ENCODE measurements around the gene DNMT3L.

DNMT3L gene

DNA sequence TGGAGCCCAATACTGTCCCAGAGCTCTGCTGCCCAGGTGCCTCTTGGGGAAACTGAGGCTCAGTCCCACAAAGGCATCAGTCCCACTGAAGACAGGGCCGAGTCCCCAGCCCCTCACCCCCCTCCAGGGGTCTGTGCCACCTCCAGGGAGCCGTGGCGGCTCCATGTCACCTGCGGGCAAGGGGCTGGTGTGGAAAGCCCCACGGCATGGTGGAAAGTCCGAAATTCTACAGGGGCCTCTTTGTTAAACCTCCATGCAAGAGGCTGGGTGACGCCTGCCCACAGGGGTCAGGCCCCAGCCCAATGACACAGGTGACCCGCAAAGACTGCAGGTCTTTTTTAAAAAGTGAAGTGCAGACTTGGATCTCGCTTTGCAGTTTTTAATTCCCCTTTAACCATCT, 20.7 kb upstream of the DNMT3L start:
- FAIRE-seq, result no peak
- no peak for DNase-seq (ENCODE audit: insufficient read length, low spot score)

DNA sequence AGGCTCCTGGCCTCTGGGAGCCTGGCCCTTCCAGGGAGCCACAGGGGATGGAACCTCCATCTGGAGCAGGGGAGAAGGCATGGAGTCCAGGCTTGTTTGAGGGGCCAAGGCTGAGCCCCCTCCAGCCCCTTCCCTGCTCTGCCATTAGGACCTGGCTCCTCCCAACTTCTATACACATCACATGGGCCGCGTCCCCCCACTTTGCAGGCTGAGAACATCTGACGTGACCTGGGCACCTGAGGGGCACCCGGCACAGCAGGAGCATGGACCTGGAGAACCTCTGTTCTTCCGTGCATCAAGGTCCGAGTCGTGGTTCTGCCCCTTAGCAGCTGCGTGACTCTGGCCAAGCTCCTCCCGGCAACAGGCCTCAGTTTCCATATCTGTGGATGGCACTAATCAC, 20.1 kb upstream of the DNMT3L start:
- no peak for DNase-seq (ENCODE audit: insufficient read length, low spot score)

DNA sequence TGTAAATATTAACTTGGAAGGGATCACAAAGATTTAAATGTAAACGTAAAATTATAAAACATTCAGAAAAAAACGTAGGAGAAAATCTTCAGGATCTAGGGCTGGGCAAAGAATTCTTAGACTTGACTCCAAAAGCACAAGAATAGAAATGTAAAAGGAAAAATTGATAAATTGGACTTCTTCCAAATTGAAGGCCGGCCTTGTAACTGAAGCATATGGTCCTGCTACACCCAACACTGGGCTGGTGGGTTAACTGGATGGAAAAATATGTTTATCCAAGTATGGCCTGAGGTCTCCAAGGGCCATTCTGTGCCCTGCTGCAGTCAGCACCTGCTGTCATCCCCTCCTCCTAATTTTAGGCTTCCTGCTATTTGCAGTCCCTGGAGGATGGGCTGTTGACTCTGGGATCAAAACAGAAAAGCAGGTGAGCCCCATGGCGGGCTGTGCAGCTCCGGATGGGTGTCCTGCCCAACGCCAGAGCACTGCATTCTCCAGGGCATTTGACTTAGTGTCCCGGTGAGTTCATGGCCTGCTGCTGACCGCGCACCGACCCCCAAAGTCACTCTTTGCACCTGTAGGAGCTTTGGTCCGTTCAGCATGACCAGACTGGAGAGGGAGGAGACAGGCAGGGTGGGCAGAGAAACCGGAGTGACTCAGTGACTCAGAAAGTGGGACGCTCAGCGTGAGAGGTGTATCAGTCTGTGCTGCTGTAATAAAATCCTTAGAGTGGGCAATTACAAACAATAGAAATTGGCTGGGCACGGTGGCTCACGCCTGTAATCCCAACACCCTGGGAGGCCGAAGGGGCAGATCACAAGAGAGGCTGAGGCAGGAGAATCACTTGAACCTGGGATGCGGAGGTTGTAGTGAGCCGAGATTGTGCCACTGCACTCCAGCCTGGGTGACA, 17.9 kb upstream of the DNMT3L start:
- DNase-seq (ENCODE audit: insufficient read length, low spot score), result no peak
- no peak for FAIRE-seq

More for the DNA sequence above, 20.1 kb upstream of the DNMT3L start:
- FAIRE-seq, result no peak

DNA sequence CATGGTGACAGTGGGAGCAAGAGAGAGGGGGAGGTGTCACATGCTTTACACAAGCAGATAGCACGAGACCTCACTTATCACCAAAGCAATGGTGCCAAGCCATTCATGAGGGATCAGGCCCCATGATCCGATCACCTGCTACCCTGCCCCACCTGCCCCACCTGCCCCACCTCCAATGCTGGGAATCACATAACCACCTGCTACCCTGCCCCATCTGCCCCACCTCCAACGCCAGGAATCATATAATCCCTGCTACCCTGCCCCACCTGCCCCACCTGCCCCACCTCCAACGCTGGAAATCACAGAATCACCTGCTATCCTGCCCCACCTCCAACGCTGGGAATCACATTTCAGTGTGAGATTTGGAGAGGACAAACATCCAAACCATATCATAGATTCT, 13.3 kb upstream of the DNMT3L start:
- DNase-seq (ENCODE audit: insufficient read length, low spot score), result no peak
- no peak for FAIRE-seq

DNA sequence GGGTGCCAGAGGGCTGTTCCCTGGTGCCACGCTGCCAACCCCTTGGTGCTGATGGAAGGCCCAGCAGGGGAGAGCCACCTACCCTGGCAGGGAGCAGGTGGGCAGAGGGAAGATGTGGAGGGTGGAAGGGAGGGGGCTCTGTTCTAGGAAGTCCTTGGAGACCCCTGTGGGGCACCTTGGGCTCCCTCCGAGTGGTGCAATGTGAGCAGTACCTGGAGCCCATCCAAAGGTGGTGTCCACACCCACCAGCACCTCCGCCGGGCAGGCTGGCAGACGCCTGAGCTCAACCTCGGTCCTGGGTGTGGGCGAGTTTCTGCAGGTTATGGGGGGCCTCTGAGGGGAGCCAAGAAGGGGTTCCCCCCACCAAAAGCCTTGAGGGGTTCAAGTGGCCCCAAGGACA, 11.3 kb upstream of the DNMT3L start:
- no peak for DNase-seq (ENCODE audit: insufficient read length, low spot score)
- FAIRE-seq, result no peak

DNA sequence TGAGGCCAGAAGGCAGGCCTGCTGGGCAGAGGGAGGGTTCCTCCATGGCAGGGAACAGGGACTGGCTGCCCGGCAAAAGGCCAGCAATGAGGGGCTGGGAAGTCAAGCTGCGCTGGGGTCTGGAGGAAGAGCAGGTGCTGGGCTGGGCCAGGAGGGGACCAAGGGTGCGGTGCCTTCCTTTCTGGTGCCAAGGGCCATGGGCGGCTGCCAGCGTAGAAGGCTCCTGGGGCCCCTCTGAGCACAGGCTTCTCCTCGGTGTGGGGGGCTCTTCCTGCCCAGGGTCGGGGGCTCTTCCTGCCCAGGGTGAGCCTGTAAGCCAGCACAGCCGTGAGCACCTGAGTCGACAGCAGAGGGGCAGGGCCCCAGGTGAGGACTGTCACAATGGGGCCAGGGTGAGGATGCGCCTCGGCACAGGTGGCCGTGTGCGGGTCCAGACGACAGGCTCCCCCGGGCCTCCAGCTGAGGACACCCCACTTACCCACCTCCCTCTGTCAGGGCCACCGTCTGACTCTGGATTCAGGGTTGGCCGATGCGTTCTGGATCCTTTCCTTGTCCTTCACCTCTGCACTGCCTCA, 10.7 kb upstream of the DNMT3L start:
- FAIRE-seq, result no peak

DNA sequence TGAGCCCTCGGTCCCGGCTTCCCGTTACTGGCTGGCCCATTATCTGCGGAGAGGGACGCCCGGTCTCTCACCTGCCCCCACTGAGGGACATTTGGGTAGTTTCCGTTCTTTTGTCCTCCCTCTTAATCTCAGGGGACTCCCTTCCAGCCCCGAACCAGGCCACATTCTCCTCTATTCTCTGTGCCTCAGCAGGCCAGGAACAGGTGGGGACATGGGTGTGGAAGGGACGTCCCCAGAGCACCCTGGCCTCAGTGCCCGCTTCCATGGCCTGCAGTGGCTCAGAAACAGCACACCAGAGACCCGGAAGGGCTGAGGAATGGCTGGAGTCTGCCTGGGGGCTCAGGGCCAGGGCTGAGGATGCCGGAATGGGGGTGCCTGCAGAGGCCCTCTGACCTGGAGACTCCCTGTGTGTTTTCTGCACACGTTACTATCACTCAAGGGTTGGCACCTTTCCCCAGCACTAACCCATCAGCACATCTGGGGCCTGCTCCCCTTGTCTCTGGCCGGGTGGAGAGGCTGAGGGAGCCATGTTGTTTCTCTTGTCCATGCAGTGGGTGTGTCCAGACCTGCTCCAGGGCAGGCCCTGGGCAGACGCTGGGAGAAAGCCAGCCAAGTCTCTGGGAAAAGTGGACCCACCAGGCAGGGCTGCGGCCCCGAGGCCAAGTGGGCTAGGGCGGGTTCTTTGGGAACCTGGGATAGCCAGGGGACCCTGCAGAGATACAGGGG, 10.0 kb upstream of the DNMT3L start:
- no peak for FAIRE-seq
- no peak for DNase-seq (ENCODE audit: insufficient read length, low spot score)

More for the DNA sequence above, 10.7 kb upstream of the DNMT3L start:
- DNase-seq (ENCODE audit: insufficient read length, low spot score), result no peak

DNA sequence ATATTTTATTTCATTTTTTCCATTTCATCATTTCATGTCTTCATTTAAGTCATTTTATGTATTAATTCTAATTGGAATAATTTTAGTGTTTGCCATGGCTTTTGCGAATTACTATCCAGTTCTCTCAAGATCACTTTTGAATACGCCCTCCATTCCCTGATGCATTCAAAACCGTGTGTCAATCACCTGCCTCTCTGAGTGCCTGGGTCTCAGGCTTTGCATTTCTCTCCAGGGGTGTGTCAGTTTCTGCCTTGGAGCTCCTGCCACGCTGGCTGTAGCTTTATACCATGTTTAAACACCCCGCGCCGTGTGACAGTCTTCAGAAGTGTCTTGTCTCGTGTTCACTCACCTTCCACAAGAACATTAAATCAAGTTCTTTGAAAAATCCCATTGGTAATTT, 7.4 kb upstream of the DNMT3L start:
- no peak for DNase-seq (ENCODE audit: insufficient read length, low spot score)
- FAIRE-seq, result no peak

DNA sequence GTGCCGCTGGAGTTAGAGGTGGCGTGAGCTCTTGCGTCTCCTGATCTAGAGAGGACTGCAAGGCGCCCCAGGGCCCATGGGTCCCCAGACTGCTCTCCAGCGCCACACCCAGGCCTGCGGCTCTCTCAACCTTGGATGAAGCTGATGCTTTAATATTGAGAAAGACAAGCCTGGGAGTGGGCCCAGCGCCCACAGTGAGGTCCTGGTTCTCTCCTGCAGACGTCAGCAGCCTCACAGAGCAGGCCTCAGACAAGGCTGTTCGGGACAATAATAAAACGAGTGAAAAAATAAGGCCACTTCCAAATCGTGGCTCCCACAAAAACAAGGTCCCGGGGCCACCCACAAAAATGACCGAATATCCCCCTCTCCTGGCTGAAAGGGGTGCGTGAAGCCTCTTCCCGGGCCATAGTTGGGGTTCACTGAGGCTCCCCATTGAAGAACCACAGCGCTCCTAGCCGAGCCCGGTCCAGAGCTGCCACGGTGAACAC, 6.0 kb upstream of the DNMT3L start:
- DNase-seq (ENCODE audit: insufficient read length, low spot score), result no peak

DNA sequence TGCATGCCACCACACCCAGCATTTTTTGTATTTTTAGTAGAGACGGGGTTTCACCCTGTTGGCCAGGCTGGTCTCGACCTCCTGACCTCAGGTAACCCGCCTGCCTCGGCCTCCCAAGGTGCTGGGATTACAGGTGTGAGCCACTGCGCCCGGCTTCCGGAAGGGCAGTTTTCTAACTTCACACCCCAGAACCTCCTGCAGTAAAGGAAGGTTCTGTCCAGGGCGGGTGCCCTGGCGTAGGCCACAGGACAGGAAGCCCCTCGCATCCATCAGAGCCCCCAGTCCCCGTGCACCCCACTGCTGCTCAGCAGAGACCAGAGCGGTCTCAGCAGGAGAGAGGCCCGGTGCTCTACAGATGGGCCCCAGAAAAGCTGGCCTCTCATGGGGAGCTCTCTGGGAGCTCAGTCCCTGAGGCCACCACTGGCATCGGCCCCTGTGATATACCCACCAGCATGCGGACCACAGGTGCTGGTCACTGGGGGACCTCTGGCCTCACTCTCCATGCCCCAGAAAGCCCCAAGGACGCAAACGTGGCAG, 4.1 kb upstream of the DNMT3L start:
- no peak for FAIRE-seq
- no peak for DNase-seq (ENCODE audit: insufficient read length, low spot score)

More for the DNA sequence above, 6.0 kb upstream of the DNMT3L start:
- FAIRE-seq, result no peak

DNA sequence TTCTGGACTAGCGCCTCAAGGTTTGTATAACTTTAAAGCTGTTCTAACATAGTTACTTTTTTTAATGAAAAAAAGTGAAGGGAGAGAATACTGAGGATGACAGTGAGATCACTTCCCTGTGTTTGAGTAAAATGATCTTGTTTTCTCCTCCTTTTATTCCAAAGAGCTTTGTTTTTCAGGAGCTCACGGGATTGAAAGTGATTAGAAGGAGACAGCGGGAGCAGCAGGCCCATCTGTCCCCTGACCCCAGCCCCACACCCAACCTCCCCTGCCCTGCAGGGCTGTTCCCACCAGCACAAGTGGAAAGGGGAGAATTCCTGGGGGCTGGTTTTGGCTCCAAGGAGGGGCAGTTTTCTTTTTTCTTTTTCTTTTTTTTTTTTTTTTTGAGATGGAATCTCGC, 2.1 kb upstream of the DNMT3L start:
- DNase-seq (ENCODE audit: insufficient read length, low spot score) (no peak), FAIRE-seq (no peak)

DNA sequence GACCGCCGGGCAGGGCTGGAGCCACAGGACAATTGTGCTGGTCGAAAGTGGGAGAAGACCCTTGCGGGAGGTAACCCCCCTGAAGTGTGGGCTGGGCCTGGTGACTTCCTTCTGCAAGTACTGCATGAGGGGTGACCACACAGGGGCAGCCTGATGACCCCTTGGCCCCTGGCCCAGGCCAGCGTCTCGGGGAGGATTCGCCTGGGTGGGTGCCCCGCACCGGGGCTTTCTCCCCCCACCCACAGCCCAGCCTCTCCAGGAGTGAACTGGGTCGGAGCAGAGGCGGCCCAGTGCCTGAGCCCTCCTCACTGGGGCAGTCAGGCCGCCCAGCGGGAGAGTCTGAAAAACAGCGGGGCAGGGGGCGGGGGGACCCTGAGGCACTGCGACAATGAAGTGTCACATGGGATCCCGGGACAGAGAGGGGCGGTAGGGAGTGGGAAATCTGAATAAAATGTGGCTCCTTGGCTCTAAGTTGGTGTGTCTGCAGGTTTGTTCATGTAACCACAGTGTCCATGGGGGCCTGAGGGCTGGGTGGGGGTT, 1.6 kb upstream of the DNMT3L start:
- FAIRE-seq, result no peak
- no peak for DNase-seq (ENCODE audit: insufficient read length, low spot score)

DNA sequence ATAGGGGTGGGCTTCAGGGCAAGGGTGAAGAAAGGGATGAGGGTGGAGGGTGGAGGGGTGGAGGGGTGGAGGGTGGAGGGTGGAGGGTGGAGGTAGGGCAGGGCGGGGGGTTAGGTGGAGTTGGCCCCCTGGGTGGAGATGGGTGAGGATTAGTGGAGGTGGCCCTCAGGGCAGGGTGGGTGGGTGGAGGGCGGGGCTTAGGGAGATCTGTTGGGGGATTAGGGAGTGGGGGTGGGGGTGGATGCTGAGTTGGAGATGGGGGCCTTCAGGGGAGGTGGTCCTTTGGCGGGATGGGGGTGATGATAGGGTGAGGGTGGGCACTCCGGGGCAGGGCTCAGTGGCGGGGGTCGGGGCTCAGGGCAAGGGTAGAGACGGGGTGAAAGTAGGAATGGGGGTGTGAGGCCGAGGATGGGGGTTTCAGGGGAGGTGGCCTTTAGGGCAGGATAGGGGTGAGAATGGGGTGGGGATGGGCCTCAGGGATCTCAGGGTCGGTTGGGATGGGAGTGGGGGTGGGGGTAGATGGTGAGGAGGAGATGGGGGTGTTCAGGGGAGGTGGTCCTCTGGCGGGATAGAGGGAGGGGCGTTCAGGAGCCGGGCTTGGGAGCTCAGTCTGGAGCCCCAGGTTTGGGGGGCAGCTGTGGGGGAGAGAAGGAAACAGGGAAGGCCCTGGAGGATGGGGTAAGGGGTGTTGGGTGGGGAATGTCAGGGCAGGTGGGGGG, 800 bp upstream of the DNMT3L start:
- no peak for DNase-seq (ENCODE audit: insufficient read length, low spot score)
- no peak for FAIRE-seq

DNA sequence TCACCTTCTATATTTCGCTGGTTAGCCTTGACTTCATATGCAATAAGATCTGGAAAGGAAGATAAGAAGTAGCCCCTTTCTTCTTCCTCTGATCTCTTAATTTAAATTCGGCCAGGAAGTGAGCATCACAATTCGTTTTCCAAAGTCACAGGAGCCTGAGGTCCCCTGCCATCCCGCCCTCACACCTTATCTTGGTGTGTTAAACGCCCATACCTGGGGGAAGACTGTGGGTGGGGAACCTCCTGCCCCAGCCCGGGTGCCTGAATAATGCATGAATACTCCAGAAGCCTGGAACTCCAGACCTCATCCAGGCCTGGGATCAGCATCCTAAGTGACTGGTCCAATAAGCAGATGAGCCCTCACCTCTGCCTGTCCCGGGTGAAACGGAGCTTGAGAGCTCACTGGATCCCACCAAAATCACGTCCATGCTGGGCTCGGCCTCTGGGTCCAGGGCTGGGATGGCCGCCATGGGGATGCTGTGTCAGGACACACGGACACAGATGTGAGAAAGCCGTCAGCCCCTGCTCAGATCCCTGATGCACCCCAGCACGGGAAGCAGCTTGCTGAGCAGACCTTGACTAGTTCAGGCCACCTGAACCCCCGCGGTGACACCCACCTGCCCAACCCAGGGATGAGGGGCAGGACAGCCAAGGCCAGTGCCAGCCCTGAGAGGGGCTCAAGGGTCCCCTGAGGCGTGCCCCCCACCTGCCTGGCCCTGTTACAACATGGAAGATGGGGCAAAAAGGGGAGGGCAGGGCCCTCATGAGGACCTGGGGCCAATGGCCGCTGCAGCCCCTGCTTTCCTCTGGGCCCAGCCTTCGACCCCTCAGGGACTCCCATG, 686 bp downstream of the DNMT3L start:
- FAIRE-seq, result no peak
- no peak for DNase-seq (ENCODE audit: insufficient read length, low spot score)

DNA sequence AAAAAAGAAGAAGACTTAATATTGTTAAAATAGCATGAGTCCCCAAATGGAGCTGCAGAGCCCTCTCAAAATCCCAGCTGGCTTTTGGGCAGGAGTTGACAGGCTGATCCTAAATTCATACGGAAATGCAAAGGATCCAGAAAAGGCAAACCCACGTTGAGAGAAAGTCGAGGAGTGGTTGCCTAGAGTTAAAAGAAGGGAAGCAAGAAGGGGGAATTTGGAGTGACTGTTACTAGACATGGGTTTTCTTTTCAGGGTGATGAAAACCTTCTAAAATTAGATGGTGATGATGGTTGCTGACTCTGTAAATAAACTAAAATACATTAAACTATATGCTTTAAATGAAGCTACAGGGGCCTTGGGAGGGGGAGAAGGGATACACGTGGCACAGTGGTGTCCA, 1.6 kb downstream of the DNMT3L start:
- FAIRE-seq, result no peak
- no peak for DNase-seq (ENCODE audit: insufficient read length, low spot score)

DNA sequence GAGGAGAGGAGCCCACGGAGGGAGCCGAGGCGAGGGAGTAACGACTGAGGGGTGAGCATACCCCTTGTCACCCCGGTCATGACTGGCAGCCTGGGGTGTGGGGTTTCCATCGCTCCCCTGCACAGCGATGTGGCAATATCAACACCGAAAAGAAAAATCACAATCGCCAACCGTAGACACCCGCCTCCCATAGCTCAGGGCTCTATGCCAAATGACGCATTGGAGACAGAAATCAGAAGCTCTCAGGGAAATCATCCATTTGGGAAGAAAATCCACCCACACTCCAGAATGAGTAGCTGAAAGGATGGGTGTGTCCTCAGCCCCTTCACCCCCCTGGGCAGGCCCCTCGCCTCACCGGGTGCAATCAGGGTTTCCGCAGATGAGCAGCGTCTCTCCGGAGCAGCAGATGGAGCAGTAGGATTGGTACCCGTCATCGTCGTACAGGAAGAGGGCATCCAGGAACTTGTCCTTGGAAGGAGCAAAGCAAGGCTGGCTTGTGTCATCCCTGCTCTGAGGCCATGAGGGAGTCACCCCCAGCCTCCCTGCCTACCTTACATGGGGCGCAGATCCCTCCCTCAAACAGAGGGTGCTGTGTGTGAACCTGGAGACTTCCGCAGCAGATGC, 2.5 kb downstream of the DNMT3L start:
- DNase-seq (ENCODE audit: insufficient read length, low spot score) (no peak), FAIRE-seq (no peak)

DNA sequence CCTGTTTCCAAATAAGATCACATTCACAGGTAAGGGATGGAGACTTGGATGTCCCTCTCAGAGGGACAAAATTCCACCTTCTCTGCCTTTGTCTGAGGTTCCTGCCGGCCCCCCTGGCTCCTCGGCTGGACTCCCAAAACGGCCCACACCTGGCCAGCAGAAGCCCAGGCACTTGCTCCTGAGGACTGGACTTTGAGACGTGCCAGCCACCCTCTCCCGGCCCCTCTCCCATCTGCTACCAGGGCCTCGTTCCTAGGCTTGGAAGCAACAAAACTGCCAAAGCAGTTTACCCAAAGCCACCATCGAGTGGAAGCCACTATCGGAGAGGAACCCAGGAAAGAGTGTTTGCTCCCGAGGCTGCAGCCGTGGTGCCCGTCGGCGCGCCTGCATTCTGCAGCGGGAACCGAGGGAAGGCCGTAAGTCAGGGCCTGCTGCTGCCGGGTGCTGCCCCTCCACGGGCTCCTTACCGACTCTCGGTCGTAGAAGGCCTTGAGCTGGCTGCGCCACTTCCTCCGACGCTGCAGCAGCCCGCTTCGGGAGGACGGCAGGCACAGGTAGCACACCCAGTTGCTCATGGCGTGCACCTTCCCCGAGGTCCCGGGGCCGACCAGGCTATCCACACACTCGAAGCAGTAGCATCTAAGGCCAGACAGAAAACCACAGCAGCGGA, 3.5 kb downstream of the DNMT3L start:
- DNase-seq (ENCODE audit: insufficient read length, low spot score) (no peak), FAIRE-seq (no peak)

DNA sequence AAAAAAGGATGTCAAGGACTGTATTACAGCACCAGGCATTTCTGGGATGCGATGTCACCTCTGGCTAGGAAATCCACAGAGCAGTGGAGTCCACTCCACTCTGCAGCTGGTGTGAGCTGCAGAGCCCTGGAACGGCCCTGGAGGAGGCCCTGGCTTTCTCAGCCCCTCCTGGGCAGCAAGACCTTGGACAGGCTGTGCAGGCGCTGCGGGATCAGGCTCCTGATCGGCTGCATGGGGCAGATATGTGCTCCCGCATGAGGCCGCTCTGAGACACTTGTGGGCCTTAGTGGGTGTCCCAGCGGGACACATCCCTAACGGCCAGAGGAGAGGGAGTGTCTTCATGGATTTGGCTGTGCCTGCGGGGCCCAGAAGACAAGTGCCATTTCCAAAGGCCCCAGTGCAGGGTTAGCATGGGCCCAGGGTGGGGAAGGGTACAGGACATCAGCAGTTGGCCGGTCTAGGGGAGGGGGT, 6.2 kb downstream of the DNMT3L start:
- FAIRE-seq (no peak), DNase-seq (ENCODE audit: insufficient read length, low spot score) (no peak)

All from GM19239 (cell line).